GM18873 (cell line): ENCODE measurements around the gene ANO9.
"Not testable (repeated sequence)": the region's sequence is repeated elsewhere in the genome, so short reads cannot be mapped to it uniquely, and the experiment has no call there.

ENCODE experiments used
- ATAC-seq: cut with Tn5 transposase; IDR thresholded peaks from one replicate; pipeline ENCODE4 v1.9.1; 2021; ENCODE audit warnings: mild to moderate bottlenecking, moderate library complexity, moderate number of reproducible peaks; ENCODE audit not compliant: unreplicated experiment, low FRiP score

Gene ANO9

GRCh38 chr11:391117-392017 is 50.4 kb downstream of the ANO9 start:
- ATAC-seq = no peak

- no peak for ATAC-seq
These were observed 51.6 kb downstream of the ANO9 start for GRCh38 chr11:390175-390574.

- ATAC-seq = not testable (repeated sequence)
These were observed 52.4 kb downstream of the ANO9 start for GRCh38 chr11:389369-389768.

- ATAC-seq = no peak
These were observed 54.5 kb downstream of the ANO9 start for GRCh38 chr11:387193-387793.

GRCh38 chr11:386483-386882 is 55.3 kb downstream of the ANO9 start:
- ATAC-seq = no peak

GRCh38 chr11:385594-386351 is 56.0 kb downstream of the ANO9 start:
- no peak for ATAC-seq

- no peak for ATAC-seq
These were observed 57.3 kb downstream of the ANO9 start for GRCh38 chr11:384511-384910.

- no peak for ATAC-seq
These were observed 58.4 kb downstream of the ANO9 start for GRCh38 chr11:383431-383830.

- no peak for ATAC-seq
These were observed 59.7 kb downstream of the ANO9 start for GRCh38 chr11:382081-382629.

- no peak for ATAC-seq
These were observed 60.2 kb downstream of the ANO9 start for GRCh38 chr11:381501-382072.

GRCh38 chr11:380996-381395 is 60.8 kb downstream of the ANO9 start:
- no peak for ATAC-seq

- ATAC-seq = no peak
These were observed 61.3 kb downstream of the ANO9 start for GRCh38 chr11:380491-380890.

- no peak for ATAC-seq
These were observed 61.7 kb downstream of the ANO9 start for GRCh38 chr11:380095-380480.

- no peak for ATAC-seq
These were observed 62.4 kb downstream of the ANO9 start for GRCh38 chr11:379205-380094.

GRCh38 chr11:377883-378500 is 63.8 kb downstream of the ANO9 start:
- ATAC-seq = no peak

GRCh38 chr11:377174-377865 is 64.5 kb downstream of the ANO9 start:
- no peak for ATAC-seq

GRCh38 chr11:376531-377173 is 65.2 kb downstream of the ANO9 start:
- ATAC-seq = no peak
